Kidney (tissue), 14 donors: ENCODE results near the gene NRXN2. TPM values are rescaled to one million over a fixed set of nuclear protein-coding genes. Genes with fewer than 3 reads are reported as not detected.

Source experiments
- DNase-seq, 5 donors: peaks; one replicate each; pipeline ENCODE4 v3.0.0-alpha.2; 2013 to 2020
- FAIRE-seq: peaks from 2 replicates; lab custom pipeline; 2012; peaks lifted over from hg19 to GRCh38; lab: Jason Lieb, UNC
- H3K27ac ChIP-seq, 2 donors: one replicate each; pipeline ENCODE4 v1.7.0; 2013; ENCODE audit warnings: low read depth in 2 of 2, low read length in 2 of 2, inconsistent platforms in 1 of 2
- H3K27me3 ChIP-seq: one replicate; pipeline ENCODE4 v1.7.1; 2013; ENCODE audit warnings: low read length, inconsistent platforms; ENCODE audit not compliant: control insufficient read depth, insufficient read depth
- H3K36me3 ChIP-seq, 3 donors: one replicate each; pipeline versions ENCODE4 v1.7.0 to v1.7.1; 2013; ENCODE audit warnings: low read length in 3 of 3, control low read depth in 1 of 3, inconsistent platforms in 1 of 3; ENCODE audit not compliant: insufficient read depth in 3 of 3, control insufficient read depth in 2 of 3
- H3K4me1 ChIP-seq, 3 donors: one replicate each; pipeline versions ENCODE4 v1.7.0 to v1.7.1; 2013; ENCODE audit warnings: low read length in 3 of 3, inconsistent platforms in 1 of 3, low read depth in 1 of 3; ENCODE audit not compliant: control insufficient read depth in 2 of 3, insufficient read depth in 2 of 3
- H3K4me3 ChIP-seq, 3 donors: one replicate each; pipeline versions ENCODE4 v1.7.0 to v1.8.1; 2013; ENCODE audit warnings: low read length in 3 of 3, control low read depth in 1 of 3, inconsistent platforms in 1 of 3
- H3K9ac ChIP-seq, 3 donors: one replicate each; pipeline versions ENCODE4 v1.7.0 to v1.7.1; 2013; ENCODE audit warnings: low read length in 3 of 3, control low read depth in 1 of 3, inconsistent platforms in 1 of 3
- H3K9me3 ChIP-seq, 3 donors: one replicate each; pipeline versions ENCODE4 v1.7.0 to v1.7.1; 2013; ENCODE audit warnings: low read length in 3 of 3, control low read depth in 1 of 3, inconsistent platforms in 1 of 3; ENCODE audit not compliant: control insufficient read depth in 2 of 3, insufficient read depth in 1 of 3
- intact Hi-C: fragments of 100-400 bp; cut with DNase I; formaldehyde crosslinking; loops from one replicate; pipeline ENCODE4 v1.11.1; 2022
- polyA plus RNA-seq: library from polyadenylated mRNA; stranded (reverse); fragments of 350-450 nt; fragmentation: Illumina TruSeq; extraction: RNeasy Lipid Tissue Mini Kit (QIAGEN cat#74804); gene quantifications from one replicate; pipeline ENCODE4 v1.2.3, GENCODE V29; 2014; ENCODE audit warnings: low read depth, low replicate concordance; ENCODE audit not compliant: insufficient read depth
- total RNA-seq: library from RNA; stranded (reverse); fragmentation: NEBNext Ultra II Directional; extraction: Animal tissue kit (Norgen Biotek cat#: 25700); gene quantifications from one replicate; pipeline ENCODE4 v1.2.1, GENCODE V29; 2021
- TF ChIP-seq, protein P1 (sequence below): IDR thresholded peaks from 3 replicates; pipeline ENCODE4 v1.5.1; 2012; ENCODE audit warnings: mild to moderate bottlenecking, moderate library complexity, borderline replicate concordance; ENCODE audit not compliant: insufficient read depth; ENCODE audit errors: extremely low read depth
- donor health status: control.
- donor health status: control.
- donor health status: control.
- donor health status: control.
- donor health status: control.
- donor health status: DM: yes; HTN: yes; CAD: no.
- donor health status: Normal renal cell carcinoma (clear cell type).

NRXN2 gene
- total and polyA plus RNA-seq, 2 donors from 2014 or later, result 13.3 to 22.0 TPM

DNA sequence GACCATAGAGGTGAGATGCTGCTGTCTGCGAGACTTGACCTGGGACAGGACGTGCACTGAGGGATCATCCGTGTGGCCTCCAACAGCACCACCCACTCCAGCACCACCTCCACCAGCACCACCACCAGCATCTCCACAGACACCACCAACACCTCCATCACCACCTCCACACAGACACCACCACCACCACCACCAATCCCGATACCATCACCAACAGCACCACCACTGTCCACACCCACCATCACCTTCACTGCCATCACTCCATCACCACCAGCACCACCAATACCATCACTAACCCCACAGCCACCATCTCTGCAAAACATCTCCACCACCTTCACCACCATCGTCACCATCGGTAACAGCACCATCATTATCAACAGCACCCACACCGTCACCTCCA, 158.6 kb downstream of the NRXN2 start:
- Histone ChIP-seq H3K4me3 (no peak overlapping the region), H3K27ac (no peak overlapping the region), H3K4me1 (peaks cover 0 to 2% (median 0%) of the 10 kb centered on the region in 3 donors), H3K9me3 (no peaks in the 10 kb centered on the region), H3K27me3 (no peaks in the 10 kb centered on the region), H3K9ac (no peak overlapping the region), H3K36me3 (peaks cover 0 to 3% (median 0%) of the 10 kb centered on the region in 3 donors)
- TF ChIP-seq, protein P1, sequence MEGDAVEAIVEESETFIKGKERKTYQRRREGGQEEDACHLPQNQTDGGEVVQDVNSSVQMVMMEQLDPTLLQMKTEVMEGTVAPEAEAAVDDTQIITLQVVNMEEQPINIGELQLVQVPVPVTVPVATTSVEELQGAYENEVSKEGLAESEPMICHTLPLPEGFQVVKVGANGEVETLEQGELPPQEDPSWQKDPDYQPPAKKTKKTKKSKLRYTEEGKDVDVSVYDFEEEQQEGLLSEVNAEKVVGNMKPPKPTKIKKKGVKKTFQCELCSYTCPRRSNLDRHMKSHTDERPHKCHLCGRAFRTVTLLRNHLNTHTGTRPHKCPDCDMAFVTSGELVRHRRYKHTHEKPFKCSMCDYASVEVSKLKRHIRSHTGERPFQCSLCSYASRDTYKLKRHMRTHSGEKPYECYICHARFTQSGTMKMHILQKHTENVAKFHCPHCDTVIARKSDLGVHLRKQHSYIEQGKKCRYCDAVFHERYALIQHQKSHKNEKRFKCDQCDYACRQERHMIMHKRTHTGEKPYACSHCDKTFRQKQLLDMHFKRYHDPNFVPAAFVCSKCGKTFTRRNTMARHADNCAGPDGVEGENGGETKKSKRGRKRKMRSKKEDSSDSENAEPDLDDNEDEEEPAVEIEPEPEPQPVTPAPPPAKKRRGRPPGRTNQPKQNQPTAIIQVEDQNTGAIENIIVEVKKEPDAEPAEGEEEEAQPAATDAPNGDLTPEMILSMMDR, result no peak
- FAIRE-seq (no peak), DNase-seq (no peak)
- intact Hi-C loops, result no loop called here

DNA sequence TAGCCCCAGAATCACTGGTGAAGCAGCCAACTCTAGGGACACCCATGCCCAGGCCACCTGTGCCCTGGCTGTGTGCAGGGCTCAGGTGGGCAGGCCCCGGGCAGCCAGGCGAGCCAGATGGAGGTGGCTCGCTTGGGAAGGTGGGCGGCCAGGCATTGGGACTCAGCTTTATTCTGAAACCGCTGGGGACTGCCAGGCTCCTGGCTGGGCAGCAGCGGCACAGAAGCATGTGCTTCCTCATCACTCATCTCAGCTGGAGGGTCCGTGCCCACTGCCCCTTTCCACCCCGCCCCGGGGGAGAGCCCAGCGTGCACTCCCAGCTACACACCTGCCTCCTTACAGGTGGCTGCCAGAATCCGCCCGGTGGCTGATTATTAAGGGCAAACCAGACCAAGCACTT, 159.0 kb downstream of the NRXN2 start:
- no peak for FAIRE-seq
- TF ChIP-seq, protein P1, result no peak
- peak in 1 of 5 donors; percentile 56 for DNase-seq

DNA sequence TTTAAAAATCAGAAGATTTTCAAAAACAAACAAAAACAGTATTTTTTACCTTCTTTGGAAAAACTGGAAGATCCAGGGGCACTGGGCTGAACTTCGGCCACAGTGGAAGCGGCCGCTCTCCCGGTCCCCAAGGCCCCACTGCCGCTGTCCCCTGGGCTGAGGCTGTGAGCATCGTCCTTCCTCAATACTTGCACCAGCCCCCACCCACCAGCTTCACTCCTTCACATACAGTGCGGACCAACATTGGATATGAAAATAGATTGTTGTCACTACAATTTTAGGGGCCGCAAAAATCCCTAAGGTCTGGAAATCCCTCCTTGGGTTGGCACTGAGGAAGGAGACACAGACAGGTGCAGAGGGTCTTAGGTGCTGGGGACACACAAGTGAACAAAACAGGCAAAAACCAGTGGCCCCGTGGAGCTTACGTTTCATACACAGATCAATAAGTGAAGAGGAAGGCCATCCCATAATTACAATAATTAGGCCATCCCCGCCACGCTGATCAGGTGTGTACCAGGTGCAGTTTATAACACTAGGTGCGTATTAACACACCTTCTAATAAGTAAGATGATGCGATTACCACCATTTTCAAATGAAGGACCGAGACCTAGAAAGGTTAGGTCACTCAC, 160.2 kb downstream of the NRXN2 start:
- Histone ChIP-seq H3K9ac (no peak overlapping the region), H3K4me3 (no peak overlapping the region), H3K36me3 (peaks cover 0 to 3% (median 0%) of the 10 kb centered on the region in 3 donors), H3K4me1 (peaks cover 0 to 2% (median 0%) of the 10 kb centered on the region in 3 donors), H3K27ac (no peak overlapping the region), H3K27me3 (no peaks in the 10 kb centered on the region), H3K9me3 (no peaks in the 10 kb centered on the region)
- TF ChIP-seq, protein P1, result no peak
- DNase-seq (peak in 1 of 5 donors; percentile 23), FAIRE-seq (no peak)
- intact Hi-C loops, result no loop called here

More for the DNA sequence above, 159.0 kb downstream of the NRXN2 start:
- H3K9me3 ChIP-seq, result no peaks in the 10 kb centered on the region
- peaks cover 0 to 3% (median 0%) of the 10 kb centered on the region in 3 donors for H3K36me3 ChIP-seq
- H3K9ac ChIP-seq, result no peak overlapping the region
- H3K27ac ChIP-seq, result no peak overlapping the region
- intact Hi-C loops, result no loop called here
- H3K27me3 ChIP-seq, result no peaks in the 10 kb centered on the region
- H3K4me3 ChIP-seq, result no peak overlapping the region
- H3K4me1 ChIP-seq, result peaks cover 0 to 2% (median 0%) of the 10 kb centered on the region in 3 donors
